AG09319 (cell line): ENCODE measurements around the gene IER5L.
"Not testable (repeated sequence)": the region's sequence is repeated elsewhere in the genome, so short reads cannot be mapped to it uniquely, and the experiment has no call there.

Experiments
- DNase-seq: peaks from one replicate; pipeline ENCODE4 v3.0.0-alpha.2; 2010; ENCODE audit warnings: low read depth; ENCODE audit errors: extremely low read depth
- CTCF ChIP-seq: IDR thresholded peaks from 2 replicates; pipeline ENCODE4 v1.5.1; 2011; ENCODE audit warnings: low read depth, mild to moderate bottlenecking, inconsistent platforms, low read length, moderate library complexity

IER5L gene

GRCh38 chr9:129165198-129165597, 12.9 kb downstream of the IER5L start:
- DNase-seq: no peak
- no peak for TF ChIP-seq CTCF

GRCh38 chr9:129164246-129164930, 13.7 kb downstream of the IER5L start:
- no peak for DNase-seq
- no peak for TF ChIP-seq CTCF

- TF ChIP-seq CTCF: no peak
- no peak for DNase-seq
These were observed 14.3 kb downstream of the IER5L start for GRCh38 chr9:129163753-129164152.

GRCh38 chr9:129163198-129163670, 14.8 kb downstream of the IER5L start:
- not testable (repeated sequence) for DNase-seq

GRCh38 chr9:129162497-129163197, 15.4 kb downstream of the IER5L start:
- TF ChIP-seq CTCF: no peak

GRCh38 chr9:129161534-129161837, 16.6 kb downstream of the IER5L start:
- no peak for DNase-seq
- no peak for TF ChIP-seq CTCF

More at GRCh38 chr9:129162497-129163197, 15.4 kb downstream of the IER5L start:
- no peak for DNase-seq

- no peak for DNase-seq
- TF ChIP-seq CTCF: no peak
These were observed 17.1 kb downstream of the IER5L start for GRCh38 chr9:129160712-129161533.
